KBM-7 (cell line): ENCODE data around the gene PRPF8.

Source experiments
- DNase-seq: peaks from one replicate; pipeline ENCODE4 v3.0.0-alpha.2; 2015
- in situ Hi-C: fragments of 300-500 bp; cut with MboI; formaldehyde crosslinking; loops from 2 replicates; pipeline ENCODE4 v1.14.3; 2020; ENCODE audit warnings: low sequenced_read_pairs, low pct_unique_long_range_greater_than_20kb, mixed read lengths

The PRPF8 gene

GRCh38 chr17:1607971-1608320, 76.7 kb downstream of the PRPF8 start:
- in situ Hi-C loops: no loop called here
- no peak for DNase-seq

- DNase-seq: no peak
- in situ Hi-C loops: no loop called here
Measured at GRCh38 chr17:1606352-1606985, 78.2 kb downstream of the PRPF8 start.

GRCh38 chr17:1605681-1606351, 78.9 kb downstream of the PRPF8 start:
- no peak for DNase-seq
- in situ Hi-C loops: no loop called here

- DNase-seq: no peak
- in situ Hi-C loops: no loop called here
Measured at GRCh38 chr17:1604831-1605528, 79.7 kb downstream of the PRPF8 start.

- no peak for DNase-seq
- in situ Hi-C loops: no loop called here
Measured at GRCh38 chr17:1601571-1601970, 83.1 kb downstream of the PRPF8 start.
